HepG2 (cell line): ENCODE data around the gene NKIRAS1. TPM values are rescaled to one million over a fixed set of nuclear protein-coding genes. Genes with fewer than 3 reads are reported as not detected.

Experiments used
- CEBPB ChIP-seq: IDR thresholded peaks from 2 replicates; pipeline ENCODE4 v1.6.1; 2011; ENCODE audit warnings: low read depth, low read length, improper control_type of control experiment, borderline replicate concordance
- GATAD2A ChIP-seq: IDR thresholded peaks from 2 replicates; pipeline ENCODE4 v1.6.1; 2016
- HNRNPH1 ChIP-seq: fragments of 200-400 bp; formaldehyde crosslinking; optimal IDR thresholded peaks from 2 replicates; pipeline ENCODE3; 2017; ENCODE audit warnings: mild to moderate bottlenecking, low read depth, low read length
- MTF2 ChIP-seq: sonication (generic); formaldehyde crosslinking; IDR thresholded peaks from 2 replicates; pipeline ENCODE4 v1.5.0; 2020; ENCODE audit warnings: missing genetic modification reagents, borderline replicate concordance
- NONO ChIP-seq, 2 experiments: fragments of 450-650 bp in 1 of 2; sonication (generic) in 1 of 2; formaldehyde crosslinking in 1 of 2; IDR thresholded peaks in 1 of 2; conservative IDR thresholded peaks in 1 of 2; 2 replicates each; pipeline versions ENCODE4 v1.6.1 to v1.8.0; 2017 to 2022; ENCODE audit warnings: mild to moderate bottlenecking in 1 of 2, missing genetic modification reagents in 1 of 2, moderate library complexity in 1 of 2
- USF2 ChIP-seq, 2 experiments: sonication (generic) in 1 of 2; formaldehyde crosslinking in 1 of 2; IDR thresholded peaks; 2 replicates each; pipeline versions ENCODE4 v1.5.1 to v1.6.1; 2011 to 2020; ENCODE audit warnings: borderline replicate concordance in 1 of 2, low read depth in 1 of 2, low read length in 1 of 2, mild to moderate bottlenecking in 1 of 2, missing genetic modification reagents in 1 of 2, moderate library complexity in 1 of 2
- ZNF512B ChIP-seq: sonication (generic); formaldehyde crosslinking; IDR thresholded peaks from 2 replicates; pipeline ENCODE4 v1.5.1; 2020; ENCODE audit warnings: missing genetic modification reagents, mild to moderate bottlenecking, borderline replicate concordance
- ZNF530 ChIP-seq: sonication (generic); formaldehyde crosslinking; IDR thresholded peaks from 2 replicates; pipeline ENCODE4 v1.5.0; 2020; ENCODE audit warnings: low read depth, mild to moderate bottlenecking, missing genetic modification reagents
- ZNF678 ChIP-seq: sonication (generic); formaldehyde crosslinking; IDR thresholded peaks from 2 replicates; pipeline ENCODE4 v1.4.0; 2020; ENCODE audit warnings: mild to moderate bottlenecking, missing genetic modification reagents
- ZNF761 ChIP-seq: sonication (generic); formaldehyde crosslinking; conservative IDR thresholded peaks from 2 replicates; pipeline ENCODE4 v1.4.0; 2020; ENCODE audit warnings: mild to moderate bottlenecking, missing genetic modification reagents
- polyA plus RNA-seq, 8 experiments: library from polyadenylated mRNA; depleted of rRNA in 3 of 8; stranded (reverse) in 7 of 8; unstranded in 1 of 8; fragments of >200 nt; fragmentation: Illumina TruSeq in 4 of 8; extraction: Trizol in 4 of 8; gene quantifications; 2 replicates each; pipeline versions ENCODE4 v1.2.1 to v1.2.3, GENCODE V29; 2011 to 2016; ENCODE audit warnings: low read depth in 4 of 8, missing spikeins in 1 of 8, mixed read lengths in 1 of 8; ENCODE audit not compliant: insufficient read depth in 1 of 8
- total RNA-seq, 5 experiments: library from RNA; depleted of rRNA; stranded (reverse); fragments of >200 nt; fragmentation: Illumina TruSeq; extraction: Trizol; gene quantifications; 2 replicates each; pipeline ENCODE4 v1.2.3, GENCODE V29; 2016; ENCODE audit warnings: low read depth in 1 of 5
- TF ChIP-seq, protein P1 (sequence below): sonication (generic); formaldehyde crosslinking; IDR thresholded peaks from 2 replicates; pipeline ENCODE4 v1.9.0; 2021; ENCODE audit warnings: missing genetic modification reagents, borderline replicate concordance
- TF ChIP-seq, protein P2 (sequence below), 2 experiments: sonication (generic) in 1 of 2; formaldehyde crosslinking in 1 of 2; IDR thresholded peaks; 2 replicates each; pipeline versions ENCODE4 v1.4.0 to v1.6.1; 2016 to 2020; ENCODE audit warnings: borderline replicate concordance in 1 of 2, low read depth in 1 of 2, mild to moderate bottlenecking in 1 of 2, missing genetic modification reagents in 1 of 2

Gene NKIRAS1
- total and polyA plus RNA-seq, 2 of the 13 experiments (the other 11 are each of a cell fraction or from before 2014, with no cell fraction given) = 4.3 to 8.0 TPM

GRCh38 chr3:23945913-23946687 lies 29.3 kb upstream of the NKIRAS1 start (continued):
- 0 out of 2 replicates have a peak, but pooled peaks have one; percentile 57 for TF ChIP-seq ZNF678 (CRISPR knock-in tag)
- TF ChIP-seq NONO (IDR thresholded peaks at IDR 0.05) = no peak
- 0 out of 2 replicates have a peak, but pooled peaks have one; percentile 24 for TF ChIP-seq NONO (CRISPR knock-in tag; conservative IDR thresholded peaks at IDR 0.05)
- peak; percentile 72; the same call in 1 of the 2 replicates for TF ChIP-seq MTF2 (CRISPR knock-in tag)
- no peak for TF ChIP-seq GATAD2A (CRISPR knock-in tag)
- TF ChIP-seq USF2 (IDR thresholded peaks at IDR 0.05; ENCODE audit: low read depth, low read length) = peak; percentile 81
- peak; percentile 37 for TF ChIP-seq USF2 (CRISPR knock-in tag; IDR thresholded peaks at IDR 0.05; ENCODE audit: borderline replicate concordance)
- TF ChIP-seq ZNF512B (CRISPR knock-in tag) = 0 out of 2 replicates have a peak, but pooled peaks have one; percentile 76
- TF ChIP-seq ZNF761 (CRISPR knock-in tag) = no peak
- TF ChIP-seq, protein P1, sequence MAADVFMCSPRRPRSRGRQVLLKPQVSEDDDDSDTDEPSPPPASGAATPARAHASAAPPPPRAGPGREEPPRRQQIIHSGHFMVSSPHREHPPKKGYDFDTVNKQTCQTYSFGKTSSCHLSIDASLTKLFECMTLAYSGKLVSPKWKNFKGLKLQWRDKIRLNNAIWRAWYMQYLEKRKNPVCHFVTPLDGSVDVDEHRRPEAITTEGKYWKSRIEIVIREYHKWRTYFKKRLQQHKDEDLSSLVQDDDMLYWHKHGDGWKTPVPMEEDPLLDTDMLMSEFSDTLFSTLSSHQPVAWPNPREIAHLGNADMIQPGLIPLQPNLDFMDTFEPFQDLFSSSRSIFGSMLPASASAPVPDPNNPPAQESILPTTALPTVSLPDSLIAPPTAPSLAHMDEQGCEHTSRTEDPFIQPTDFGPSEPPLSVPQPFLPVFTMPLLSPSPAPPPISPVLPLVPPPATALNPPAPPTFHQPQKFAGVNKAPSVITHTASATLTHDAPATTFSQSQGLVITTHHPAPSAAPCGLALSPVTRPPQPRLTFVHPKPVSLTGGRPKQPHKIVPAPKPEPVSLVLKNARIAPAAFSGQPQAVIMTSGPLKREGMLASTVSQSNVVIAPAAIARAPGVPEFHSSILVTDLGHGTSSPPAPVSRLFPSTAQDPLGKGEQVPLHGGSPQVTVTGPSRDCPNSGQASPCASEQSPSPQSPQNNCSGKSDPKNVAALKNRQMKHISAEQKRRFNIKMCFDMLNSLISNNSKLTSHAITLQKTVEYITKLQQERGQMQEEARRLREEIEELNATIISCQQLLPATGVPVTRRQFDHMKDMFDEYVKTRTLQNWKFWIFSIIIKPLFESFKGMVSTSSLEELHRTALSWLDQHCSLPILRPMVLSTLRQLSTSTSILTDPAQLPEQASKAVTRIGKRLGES (CRISPR knock-in tag) = peak; percentile 79; the same call in 1 of the 2 replicates
- no peak for TF ChIP-seq HNRNPH1
- no peak for TF ChIP-seq ZNF530 (CRISPR knock-in tag)
- TF ChIP-seq CEBPB = peak; percentile 8; the same call in 1 of the 2 replicates
- TF ChIP-seq, protein P2, sequence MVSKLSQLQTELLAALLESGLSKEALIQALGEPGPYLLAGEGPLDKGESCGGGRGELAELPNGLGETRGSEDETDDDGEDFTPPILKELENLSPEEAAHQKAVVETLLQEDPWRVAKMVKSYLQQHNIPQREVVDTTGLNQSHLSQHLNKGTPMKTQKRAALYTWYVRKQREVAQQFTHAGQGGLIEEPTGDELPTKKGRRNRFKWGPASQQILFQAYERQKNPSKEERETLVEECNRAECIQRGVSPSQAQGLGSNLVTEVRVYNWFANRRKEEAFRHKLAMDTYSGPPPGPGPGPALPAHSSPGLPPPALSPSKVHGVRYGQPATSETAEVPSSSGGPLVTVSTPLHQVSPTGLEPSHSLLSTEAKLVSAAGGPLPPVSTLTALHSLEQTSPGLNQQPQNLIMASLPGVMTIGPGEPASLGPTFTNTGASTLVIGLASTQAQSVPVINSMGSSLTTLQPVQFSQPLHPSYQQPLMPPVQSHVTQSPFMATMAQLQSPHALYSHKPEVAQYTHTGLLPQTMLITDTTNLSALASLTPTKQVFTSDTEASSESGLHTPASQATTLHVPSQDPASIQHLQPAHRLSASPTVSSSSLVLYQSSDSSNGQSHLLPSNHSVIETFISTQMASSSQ (IDR thresholded peaks at IDR 0.05; ENCODE audit: low read depth) = no peak
- TF ChIP-seq, protein P2 (CRISPR knock-in tag; IDR thresholded peaks at IDR 0.05; ENCODE audit: borderline replicate concordance) = 0 out of 2 replicates have a peak, but pooled peaks have one; percentile 33
